Liver (tissue), 9 donors: ENCODE data around the gene ANKRD44. TPM values are rescaled to one million over a fixed set of nuclear protein-coding genes. Genes with fewer than 3 reads are reported as not detected.

Source experiments
- DNase-seq: peaks from one replicate; pipeline ENCODE4 v3.0.0-alpha.2; 2017; ENCODE audit warnings: low spot score
- H3K27ac ChIP-seq, 2 donors: one replicate each; pipeline ENCODE4 v1.7.0; 2013; ENCODE audit warnings: inconsistent platforms in 2 of 2, low read length in 2 of 2, control low read depth in 1 of 2, low read depth in 1 of 2, mild to moderate bottlenecking in 1 of 2
- H3K27me3 ChIP-seq, 4 donors: one replicate each; pipeline versions ENCODE4 v1.6.1 to v1.7.0; 2013; ENCODE audit warnings: low read length in 3 of 4, inconsistent platforms in 1 of 4, mild to moderate bottlenecking in 1 of 4, moderate library complexity in 1 of 4; ENCODE audit not compliant: control insufficient read depth in 4 of 4, insufficient read depth in 4 of 4
- H3K36me3 ChIP-seq, 4 donors: one replicate each; pipeline versions ENCODE4 v1.6.1 to v1.7.0; 2013; ENCODE audit warnings: low read length in 3 of 4, mild to moderate bottlenecking in 3 of 4, low read depth in 1 of 4, moderate library complexity in 1 of 4; ENCODE audit not compliant: control insufficient read depth in 4 of 4, insufficient read depth in 3 of 4
- H3K4me1 ChIP-seq, 4 donors: one replicate each; pipeline versions ENCODE4 v1.6.1 to v1.7.0; 2013; ENCODE audit warnings: low read length in 3 of 4, mild to moderate bottlenecking in 3 of 4, moderate library complexity in 1 of 4; ENCODE audit not compliant: control insufficient read depth in 4 of 4, insufficient read depth in 4 of 4
- H3K4me3 ChIP-seq, 3 donors: one replicate each; pipeline versions ENCODE4 v1.6.1 to v1.7.0; 2013; ENCODE audit warnings: low read length in 3 of 3, control low read depth in 1 of 3, low read depth in 1 of 3, mild to moderate bottlenecking in 1 of 3
- H3K9ac ChIP-seq, 2 donors: one replicate each; pipeline ENCODE4 v1.7.0; 2013; ENCODE audit warnings: low read length in 2 of 2, mild to moderate bottlenecking in 2 of 2, moderate library complexity in 2 of 2, control low read depth in 1 of 2, low read depth in 1 of 2
- H3K9me3 ChIP-seq, 4 donors: one replicate each; pipeline versions ENCODE4 v1.6.1 to v1.7.0; 2013; ENCODE audit warnings: low read length in 3 of 4; ENCODE audit not compliant: control insufficient read depth in 4 of 4
- ATF3 ChIP-seq: IDR thresholded peaks from 2 replicates; pipeline ENCODE4 v1.6.1; 2016; ENCODE audit warnings: antibody characterized with exemption
- CTCF ChIP-seq: fragments of 150-350 bp; IDR thresholded peaks from 2 replicates; pipeline ENCODE4 v1.5.1; 2017; ENCODE audit warnings: improper control_type of control experiment, low read depth, low read length; ENCODE audit not compliant: missing input control
- EGR1 ChIP-seq, 2 donors: IDR thresholded peaks; 2 replicates each; pipeline ENCODE4 v1.6.1; 2016 to 2018; ENCODE audit warnings: antibody characterized with exemption in 2 of 2, low read depth in 2 of 2
- FOXA1 ChIP-seq: IDR thresholded peaks from 2 replicates; pipeline ENCODE4 v1.6.1; 2016; ENCODE audit warnings: antibody characterized with exemption
- FOXA2 ChIP-seq: IDR thresholded peaks from 2 replicates; pipeline ENCODE4 v1.6.1; 2016; ENCODE audit warnings: antibody characterized with exemption
- GABPA ChIP-seq, 2 donors: IDR thresholded peaks in 1 of 2; conservative IDR thresholded peaks in 1 of 2; 2 replicates each; pipeline ENCODE4 v1.6.1; 2016; ENCODE audit warnings: antibody characterized with exemption in 2 of 2, mild to moderate bottlenecking in 1 of 2, moderate library complexity in 1 of 2
- HNF4A ChIP-seq, 2 donors: conservative IDR thresholded peaks; 2 replicates each; pipeline ENCODE4 v1.6.1; 2016; ENCODE audit warnings: antibody characterized with exemption in 2 of 2, mild to moderate bottlenecking in 2 of 2
- HNF4G ChIP-seq: IDR thresholded peaks from 2 replicates; pipeline ENCODE4 v1.6.1; 2016; ENCODE audit warnings: antibody characterized with exemption
- JUND ChIP-seq, 2 donors: IDR thresholded peaks; 2 replicates each; pipeline ENCODE4 v1.6.1; 2016; ENCODE audit warnings: antibody characterized with exemption in 2 of 2
- MAX ChIP-seq: IDR thresholded peaks from 2 replicates; pipeline ENCODE4 v1.6.1; 2016; ENCODE audit warnings: antibody characterized with exemption
- NR2F2 ChIP-seq: IDR thresholded peaks from 2 replicates; pipeline ENCODE4 v1.6.1; 2016; ENCODE audit warnings: antibody characterized with exemption
- RAD21 ChIP-seq, 2 donors: IDR thresholded peaks; 2 replicates each; pipeline ENCODE4 v1.6.1; 2016; ENCODE audit warnings: antibody characterized with exemption in 2 of 2, mild to moderate bottlenecking in 2 of 2
- REST ChIP-seq: IDR thresholded peaks from 2 replicates; pipeline ENCODE4 v1.6.1; 2016; ENCODE audit warnings: antibody characterized with exemption, mild to moderate bottlenecking
- RXRA ChIP-seq, 2 donors: IDR thresholded peaks; 2 replicates each; pipeline ENCODE4 v1.6.1; 2017 to 2018; ENCODE audit warnings: antibody characterized with exemption in 2 of 2, mild to moderate bottlenecking in 1 of 2
- SP1 ChIP-seq: IDR thresholded peaks from 2 replicates; pipeline ENCODE4 v1.6.1; 2018; ENCODE audit warnings: antibody characterized with exemption, mild to moderate bottlenecking
- TAF1 ChIP-seq: conservative IDR thresholded peaks from 2 replicates; pipeline ENCODE4 v1.6.1; 2016; ENCODE audit warnings: antibody characterized with exemption, mild to moderate bottlenecking
- YY1 ChIP-seq: IDR thresholded peaks from 2 replicates; pipeline ENCODE4 v1.6.1; 2016; ENCODE audit warnings: antibody characterized with exemption, mild to moderate bottlenecking
- ZBTB33 ChIP-seq: IDR thresholded peaks from 2 replicates; pipeline ENCODE4 v1.6.1; 2016; ENCODE audit warnings: antibody characterized with exemption
- WGBS: extraction: QIAGEN DNeasy Blood & Tissue Kit; methylation state at CpG from one replicate; pipeline ENCODE4 v1.1.7; 2013; 5-methylcytosine and 5-hydroxymethylcytosine counted together
- polyA plus RNA-seq, 2 donors: library from polyadenylated mRNA; stranded (reverse) in 1 of 2; unstranded in 1 of 2; fragments of 200-250 nt in 1 of 2; fragments of >200 nt in 1 of 2; fragmentation: Nextera tagmentation in 1 of 2; extraction: Ambion mirVana in 1 of 2; gene quantifications; one replicate each; pipeline versions ENCODE4 v1.2.1 to v1.2.3, GENCODE V29; 2013 to 2015
- total RNA-seq, 2 donors: library from RNA; depleted of rRNA; stranded (reverse); fragments of >200 nt; gene quantifications; one replicate each; pipeline ENCODE4 v1.2.3, GENCODE V29; 2014
- donor health status: healthy.
- donor health status: healthy.
- donor health status: healthy.
- donor health status: healthy.
- donor health status: healthy.

ANKRD44 gene
- total and polyA plus RNA-seq, 4 donors, result 3.8 to 18.2 (median 6.8) TPM

- Histone ChIP-seq H3K27me3 (no peaks in the 10 kb centered on the region), H3K4me3 (no peak overlapping the region), H3K27ac (no peak overlapping the region), H3K9me3 (no peaks in the 10 kb centered on the region), H3K9ac (no peak overlapping the region), H3K36me3 (no peaks in the 10 kb centered on the region), H3K4me1 (peaks cover 2 to 14% (median 10%) of the 10 kb centered on the region in 4 donors)
- no peak for TF ChIP-seq JUND (IDR thresholded peaks at IDR 0.05)
- TF ChIP-seq FOXA1, result no peak
- no peak for TF ChIP-seq RAD21 (IDR thresholded peaks at IDR 0.05)
- no peak for TF ChIP-seq ZBTB33
- no peak for TF ChIP-seq YY1
- TF ChIP-seq MAX, result no peak
- TF ChIP-seq CTCF, result no peak
- TF ChIP-seq RXRA (IDR thresholded peaks at IDR 0.05), result no peak
- no peak for TF ChIP-seq EGR1 (IDR thresholded peaks at IDR 0.05; ENCODE audit: low read depth in 2 of 2)
- no peak for TF ChIP-seq NR2F2
- no peak for TF ChIP-seq HNF4A (conservative IDR thresholded peaks at IDR 0.05)
- TF ChIP-seq HNF4G, result no peak
- TF ChIP-seq REST, result no peak
- TF ChIP-seq ATF3, result no peak
- no peak for TF ChIP-seq GABPA (IDR thresholded peaks at IDR 0.05 in 1 of 2, conservative IDR thresholded peaks at IDR 0.05 in 1 of 2)
- TF ChIP-seq SP1, result no peak
- no peak for TF ChIP-seq FOXA2
- 90% methylated on average over 4 of the region's 4 CpGs for WGBS
- DNase-seq, result no peak
Measured at GRCh38 chr2:197219636-197220035, 90.9 kb downstream of the ANKRD44 start.

- Histone ChIP-seq H3K9me3 (no peaks in the 10 kb centered on the region), H3K4me3 (no peak overlapping the region), H3K27ac (no peak overlapping the region), H3K36me3 (no peaks in the 10 kb centered on the region), H3K4me1 (peaks cover 2 to 14% (median 10%) of the 10 kb centered on the region in 4 donors), H3K9ac (no peak overlapping the region), H3K27me3 (no peaks in the 10 kb centered on the region)
- 98% methylated on average over 2 of the region's 2 CpGs for whole genome bisulfite sequencing
- DNase-seq, result no peak
- no peak for TF ChIP-seq HNF4G
- TF ChIP-seq REST, result no peak
- no peak for TF ChIP-seq RXRA (IDR thresholded peaks at IDR 0.05)
- TF ChIP-seq HNF4A (conservative IDR thresholded peaks at IDR 0.05), result no peak
- no peak for TF ChIP-seq ZBTB33
- no peak for TF ChIP-seq FOXA2
- TF ChIP-seq GABPA (IDR thresholded peaks at IDR 0.05 in 1 of 2, conservative IDR thresholded peaks at IDR 0.05 in 1 of 2), result no peak
- no peak for TF ChIP-seq FOXA1
- no peak for TF ChIP-seq EGR1 (IDR thresholded peaks at IDR 0.05; ENCODE audit: low read depth in 2 of 2)
- TF ChIP-seq SP1, result no peak
- TF ChIP-seq RAD21 (IDR thresholded peaks at IDR 0.05), result no peak
- no peak for TF ChIP-seq TAF1
- TF ChIP-seq MAX, result no peak
- TF ChIP-seq NR2F2, result no peak
Measured at GRCh38 chr2:197217541-197217940, 93.0 kb downstream of the ANKRD44 start.
